Cardiac fibroblast (primary cell): ENCODE data around the gene SUCNR1.

Source experiments
- DNase-seq, 2 donors: peaks; one replicate each; pipeline versions ENCODE4 v3.0.0 to v3.0.0-alpha.2; 2010; ENCODE audit warnings: low read depth in 2 of 2
- H3K4me3 ChIP-seq, 2 donors: replicated peaks in 1 of 2; 1 replicate in 1 of 2; 2 replicates in 1 of 2; pipeline ENCODE4 v1.5.1; 2011; ENCODE audit warnings: low read depth in 2 of 2, low read length in 2 of 2, mild to moderate bottlenecking in 2 of 2, moderate library complexity in 1 of 2
- TF ChIP-seq, protein P1 (sequence below): IDR thresholded peaks from one replicate; pipeline ENCODE4 v1.5.1; 2011; ENCODE audit warnings: low read depth, mild to moderate bottlenecking, low read length, inconsistent platforms

SUCNR1 gene

GRCh38 chr3:151911462-151911861, 38.0 kb downstream of the SUCNR1 start:
- DNase-seq, result no peak
- H3K4me3 ChIP-seq, result no peak overlapping the region
- TF ChIP-seq, protein P1, sequence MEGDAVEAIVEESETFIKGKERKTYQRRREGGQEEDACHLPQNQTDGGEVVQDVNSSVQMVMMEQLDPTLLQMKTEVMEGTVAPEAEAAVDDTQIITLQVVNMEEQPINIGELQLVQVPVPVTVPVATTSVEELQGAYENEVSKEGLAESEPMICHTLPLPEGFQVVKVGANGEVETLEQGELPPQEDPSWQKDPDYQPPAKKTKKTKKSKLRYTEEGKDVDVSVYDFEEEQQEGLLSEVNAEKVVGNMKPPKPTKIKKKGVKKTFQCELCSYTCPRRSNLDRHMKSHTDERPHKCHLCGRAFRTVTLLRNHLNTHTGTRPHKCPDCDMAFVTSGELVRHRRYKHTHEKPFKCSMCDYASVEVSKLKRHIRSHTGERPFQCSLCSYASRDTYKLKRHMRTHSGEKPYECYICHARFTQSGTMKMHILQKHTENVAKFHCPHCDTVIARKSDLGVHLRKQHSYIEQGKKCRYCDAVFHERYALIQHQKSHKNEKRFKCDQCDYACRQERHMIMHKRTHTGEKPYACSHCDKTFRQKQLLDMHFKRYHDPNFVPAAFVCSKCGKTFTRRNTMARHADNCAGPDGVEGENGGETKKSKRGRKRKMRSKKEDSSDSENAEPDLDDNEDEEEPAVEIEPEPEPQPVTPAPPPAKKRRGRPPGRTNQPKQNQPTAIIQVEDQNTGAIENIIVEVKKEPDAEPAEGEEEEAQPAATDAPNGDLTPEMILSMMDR, result no peak

DNA sequence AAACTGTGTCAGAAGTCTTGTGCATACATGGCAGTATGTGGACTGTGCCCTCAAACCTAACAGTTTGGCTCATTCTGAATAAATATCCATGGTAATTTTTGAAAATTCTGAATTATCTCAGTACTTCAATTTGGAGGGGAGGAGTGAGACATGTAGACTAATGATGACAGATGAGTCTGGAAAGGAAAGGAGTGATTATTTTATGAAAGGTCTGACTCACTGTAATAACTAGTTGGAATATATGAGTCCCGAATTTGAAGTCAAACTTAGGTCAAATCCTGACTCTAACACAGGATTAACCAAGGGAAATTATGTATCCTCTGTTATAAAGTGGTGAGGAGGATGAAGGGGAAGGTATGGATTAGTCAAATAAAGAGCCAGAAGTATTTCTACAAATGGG, 38.6 kb downstream of the SUCNR1 start:
- TF ChIP-seq, protein P1, result no peak
- peak in 1 of 2 donors; percentile 67 for DNase-seq
- no peak overlapping the region for H3K4me3 ChIP-seq

DNA sequence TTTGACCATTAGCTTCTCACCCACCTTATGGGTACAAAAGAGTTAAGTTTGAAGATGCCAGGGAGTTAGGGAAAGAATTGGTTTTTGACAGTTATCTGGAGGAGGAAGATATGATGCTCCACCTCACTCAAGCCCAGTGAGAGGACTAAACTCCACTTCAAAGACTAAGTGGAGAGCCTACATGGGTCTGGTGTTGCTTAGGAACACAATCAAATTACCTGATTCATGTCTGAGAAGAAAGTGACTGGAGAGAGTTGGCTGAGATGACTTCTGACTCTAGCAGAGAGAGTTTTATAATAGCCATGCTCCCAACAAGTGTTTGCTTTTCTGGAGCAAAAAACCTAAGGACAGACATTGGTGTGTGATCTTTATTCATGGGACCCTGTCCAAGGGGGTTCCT, 43.3 kb downstream of the SUCNR1 start:
- no peak for DNase-seq
- no peak overlapping the region for H3K4me3 ChIP-seq
- TF ChIP-seq, protein P1, result no peak

- H3K4me3 ChIP-seq, result no peak overlapping the region
- peak; percentile 84 to 86 for DNase-seq
- TF ChIP-seq, protein P1, result peak; percentile 60
Observed at GRCh38 chr3:151918253-151919029, 45.0 kb downstream of the SUCNR1 start.

GRCh38 chr3:151919030-151919328, 45.5 kb downstream of the SUCNR1 start:
- DNase-seq, result no peak
- H3K4me3 ChIP-seq, result no peak overlapping the region
- TF ChIP-seq, protein P1, result no peak

DNA sequence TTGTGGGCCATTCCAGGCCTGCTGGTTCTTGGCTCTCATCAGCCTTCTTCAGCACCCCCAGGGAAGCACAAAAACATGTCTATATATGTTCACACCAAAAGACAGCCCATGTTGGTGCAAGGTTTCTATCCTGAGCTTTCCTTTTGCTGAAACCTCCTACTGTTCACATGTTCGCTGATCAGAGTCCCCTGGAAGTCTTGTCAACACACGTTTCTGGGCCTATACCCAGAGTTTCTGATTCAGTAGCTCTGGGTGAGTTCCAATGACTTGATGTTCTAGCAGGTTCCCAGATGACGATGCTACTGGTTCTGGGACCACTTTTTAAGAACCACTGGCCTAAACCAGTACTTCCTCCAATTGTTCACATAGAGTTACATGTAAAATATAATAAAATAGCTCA, 46.0 kb downstream of the SUCNR1 start:
- TF ChIP-seq, protein P1, result no peak

DNA sequence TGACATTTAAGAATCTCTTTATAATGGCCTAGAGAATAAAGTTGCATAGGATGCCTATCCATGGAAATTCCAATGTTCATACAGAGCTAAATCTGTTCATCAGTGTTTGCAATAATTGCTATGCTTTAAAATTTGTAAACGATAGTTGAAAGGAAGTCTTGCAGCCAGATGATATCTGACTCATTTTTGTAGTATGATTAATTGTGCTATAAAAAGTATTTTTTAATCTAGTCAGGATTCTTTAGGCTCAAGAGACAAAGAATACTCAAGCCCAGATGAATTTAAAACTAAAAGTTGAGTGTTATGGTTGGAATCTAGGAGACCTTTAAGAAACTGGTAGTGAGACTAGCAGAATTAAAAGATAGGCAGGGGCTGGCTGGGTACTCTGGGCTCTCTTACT, 50.5 kb downstream of the SUCNR1 start:
- DNase-seq, result peak; percentile 51 to 62
- TF ChIP-seq, protein P1, result no peak
- H3K4me3 ChIP-seq, result no peak overlapping the region

More for the DNA sequence above, 46.0 kb downstream of the SUCNR1 start:
- DNase-seq, result peak in 1 of 2 donors; percentile 87
- no peak overlapping the region for H3K4me3 ChIP-seq
